ENCODE results near the gene SLC25A3.

DNA sequence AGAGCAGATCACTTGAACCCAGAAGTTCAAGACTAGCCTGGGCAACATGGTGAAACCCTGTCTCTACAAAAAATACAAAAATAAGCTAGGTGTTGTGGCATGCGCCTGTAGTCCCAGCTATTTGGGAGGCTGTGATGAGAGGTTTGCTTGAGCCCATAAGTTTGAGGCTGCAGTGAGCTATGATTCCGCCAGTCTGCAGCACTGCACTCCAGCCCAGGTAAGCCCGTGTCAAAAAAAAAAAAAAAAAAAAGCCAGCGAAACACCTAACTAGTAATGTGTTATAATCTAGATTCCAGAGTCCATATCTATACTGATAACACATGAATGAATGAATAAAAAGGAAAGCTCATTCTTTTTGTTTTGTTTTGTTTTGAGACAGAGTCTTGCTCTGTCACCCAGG, 18.5 kb upstream of the SLC25A3 start:
- TF ChIP-seq, protein P1, sequence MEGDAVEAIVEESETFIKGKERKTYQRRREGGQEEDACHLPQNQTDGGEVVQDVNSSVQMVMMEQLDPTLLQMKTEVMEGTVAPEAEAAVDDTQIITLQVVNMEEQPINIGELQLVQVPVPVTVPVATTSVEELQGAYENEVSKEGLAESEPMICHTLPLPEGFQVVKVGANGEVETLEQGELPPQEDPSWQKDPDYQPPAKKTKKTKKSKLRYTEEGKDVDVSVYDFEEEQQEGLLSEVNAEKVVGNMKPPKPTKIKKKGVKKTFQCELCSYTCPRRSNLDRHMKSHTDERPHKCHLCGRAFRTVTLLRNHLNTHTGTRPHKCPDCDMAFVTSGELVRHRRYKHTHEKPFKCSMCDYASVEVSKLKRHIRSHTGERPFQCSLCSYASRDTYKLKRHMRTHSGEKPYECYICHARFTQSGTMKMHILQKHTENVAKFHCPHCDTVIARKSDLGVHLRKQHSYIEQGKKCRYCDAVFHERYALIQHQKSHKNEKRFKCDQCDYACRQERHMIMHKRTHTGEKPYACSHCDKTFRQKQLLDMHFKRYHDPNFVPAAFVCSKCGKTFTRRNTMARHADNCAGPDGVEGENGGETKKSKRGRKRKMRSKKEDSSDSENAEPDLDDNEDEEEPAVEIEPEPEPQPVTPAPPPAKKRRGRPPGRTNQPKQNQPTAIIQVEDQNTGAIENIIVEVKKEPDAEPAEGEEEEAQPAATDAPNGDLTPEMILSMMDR (conservative IDR thresholded peaks at IDR 0.05 in 1 of 2, IDR thresholded peaks at IDR 0.05 in 1 of 2; ENCODE audit: extremely low read depth in 1 of 2, insufficient read depth in 1 of 2, low read depth in 1 of 2, low read length in 2 of 2): no peak
- no peak for TF ChIP-seq EZH2 (IDR thresholded peaks at IDR 0.05; ENCODE audit: borderline replicate concordance, low read length)

All from mammary epithelial cell (primary cell).